ENCODE results near the gene CD109.

- TF ChIP-seq CTCF (IDR thresholded peaks at IDR 0.05) (peak in 1 of 4 experiments; percentile 11), POLR2A (IDR thresholded peaks at IDR 0.05) (peak; percentile 68), POLR2AphosphoS5 (IDR thresholded peaks at IDR 0.05) (peak; percentile 81)
Observed at GRCh38 chr6:73653571-73654424, 42.2 kb upstream of the CD109 start, which contains the start of gene SLC17A5.
